HepG2 (cell line): ENCODE results near the gene USP36. TPM values are rescaled to one million over a fixed set of nuclear protein-coding genes. Genes with fewer than 3 reads are reported as not detected.

Experiments
- EED ChIP-seq: sonication (generic); formaldehyde crosslinking; IDR thresholded peaks from 2 replicates; pipeline ENCODE4 v1.5.0; 2020; ENCODE audit warnings: mild to moderate bottlenecking, missing genetic modification reagents
- HMG20B ChIP-seq: conservative IDR thresholded peaks from 2 replicates; pipeline ENCODE4 v1.6.1; 2016; ENCODE audit warnings: missing genetic modification reagents, missing compliant biosample characterization
- KIAA2018 ChIP-seq: sonication (generic); formaldehyde crosslinking; IDR thresholded peaks from 2 replicates; pipeline ENCODE4 v1.5.0; 2020; ENCODE audit warnings: mild to moderate bottlenecking, missing genetic modification reagents, borderline replicate concordance
- KLF12 ChIP-seq: sonication (generic); formaldehyde crosslinking; IDR thresholded peaks from 2 replicates; pipeline ENCODE4 v1.4.0; 2020; ENCODE audit warnings: missing genetic modification reagents, borderline replicate concordance
- POGK ChIP-seq: sonication (generic); formaldehyde crosslinking; conservative IDR thresholded peaks from 2 replicates; pipeline ENCODE4 v1.8.0; 2022; ENCODE audit warnings: mild to moderate bottlenecking, moderate library complexity, missing genetic modification reagents
- ZNF101 ChIP-seq: sonication (generic); formaldehyde crosslinking; IDR thresholded peaks from 2 replicates; pipeline ENCODE4 v1.4.0; 2020; ENCODE audit warnings: mild to moderate bottlenecking, low read depth, missing genetic modification reagents, borderline replicate concordance
- ZNF333 ChIP-seq: sonication (generic); formaldehyde crosslinking; IDR thresholded peaks from 2 replicates; pipeline ENCODE4 v1.4.0; 2020; ENCODE audit warnings: mild to moderate bottlenecking, missing genetic modification reagents, borderline replicate concordance
- ZNF572 ChIP-seq: sonication (generic); formaldehyde crosslinking; IDR thresholded peaks from 2 replicates; pipeline ENCODE4 v1.5.1; 2020; ENCODE audit warnings: mild to moderate bottlenecking, missing genetic modification reagents
- ZNF598 ChIP-seq: sonication (generic); formaldehyde crosslinking; IDR thresholded peaks from 2 replicates; pipeline ENCODE4 v1.5.1; 2020; ENCODE audit warnings: mild to moderate bottlenecking, missing genetic modification reagents, borderline replicate concordance
- ZNF639 ChIP-seq: conservative IDR thresholded peaks from 2 replicates; pipeline ENCODE4 v1.6.1; 2018; ENCODE audit warnings: missing genetic modification reagents
- ZNF652 ChIP-seq: IDR thresholded peaks from 2 replicates; pipeline ENCODE4 v1.6.1; 2016; ENCODE audit warnings: low read depth, borderline replicate concordance
- polyA plus RNA-seq, 8 experiments: library from polyadenylated mRNA; depleted of rRNA in 3 of 8; stranded (reverse) in 7 of 8; unstranded in 1 of 8; fragments of >200 nt; fragmentation: Illumina TruSeq in 4 of 8; extraction: Trizol in 4 of 8; gene quantifications; 2 replicates each; pipeline versions ENCODE4 v1.2.1 to v1.2.3, GENCODE V29; 2011 to 2016; ENCODE audit warnings: low read depth in 4 of 8, missing spikeins in 1 of 8, mixed read lengths in 1 of 8; ENCODE audit not compliant: insufficient read depth in 1 of 8
- total RNA-seq, 5 experiments: library from RNA; depleted of rRNA; stranded (reverse); fragments of >200 nt; fragmentation: Illumina TruSeq; extraction: Trizol; gene quantifications; 2 replicates each; pipeline ENCODE4 v1.2.3, GENCODE V29; 2016; ENCODE audit warnings: low read depth in 1 of 5

USP36 gene
- total and polyA plus RNA-seq, 2 of the 13 experiments (the other 11 are each of a cell fraction or from before 2014, with no cell fraction given): 29.6 to 45.9 TPM

- no peak for TF ChIP-seq KIAA2018 (CRISPR knock-in tag)
- TF ChIP-seq ZNF101 (CRISPR knock-in tag): 0 out of 2 replicates have a peak, but pooled peaks have one; percentile 26
- peak; percentile 67; the same call in 1 of the 2 replicates for TF ChIP-seq KLF12
- no peak; the same call in 1 of the 2 replicates for TF ChIP-seq ZNF333
- TF ChIP-seq HMG20B (CRISPR knock-in tag): no peak
- no peak for TF ChIP-seq ZNF572
- no peak for TF ChIP-seq ZNF598 (CRISPR knock-in tag)
- TF ChIP-seq EED (CRISPR knock-in tag): peak; percentile 79; the same call in 1 of the 2 replicates
- TF ChIP-seq ZNF652: no peak
- TF ChIP-seq ZNF639 (CRISPR knock-in tag): 0 out of 2 replicates have a peak, but pooled peaks have one; percentile 45
- 0 out of 2 replicates have a peak, but pooled peaks have one; percentile 41 for TF ChIP-seq POGK
Measured at GRCh38 chr17:78781104-78781892, 59.3 kb downstream of the USP36 start (continued).
